Fibroblast of lung (primary cell): ENCODE results near the gene PRDM16. TPM values are rescaled to one million over a fixed set of nuclear protein-coding genes. Genes with fewer than 3 reads are reported as not detected.

Source experiments
- DNase-seq, 2 donors: peaks; one replicate each; pipeline versions ENCODE4 v3.0.0 to v3.0.0-alpha.2; 2010; ENCODE audit warnings: low read depth in 2 of 2
- H2AFZ ChIP-seq: 2 replicates; pipeline ENCODE4 v1.5.1; 2012; ENCODE audit warnings: low read length, control low read depth, inconsistent platforms
- H3K27ac ChIP-seq: 2 replicates; pipeline ENCODE4 v1.5.1; 2011; ENCODE audit warnings: low read length, control low read depth; ENCODE audit not compliant: insufficient read depth
- H3K27me3 ChIP-seq: 2 replicates; pipeline ENCODE4 v1.5.1; 2011; ENCODE audit warnings: mild to moderate bottlenecking, low read length; ENCODE audit not compliant: control insufficient read depth, insufficient read depth
- H3K36me3 ChIP-seq: 2 replicates; pipeline ENCODE4 v1.5.1; 2011; ENCODE audit warnings: low read length; ENCODE audit not compliant: control insufficient read depth, insufficient read depth
- H3K4me1 ChIP-seq: 2 replicates; pipeline ENCODE4 v1.5.1; 2011; ENCODE audit warnings: low read length; ENCODE audit not compliant: control insufficient read depth, insufficient read depth; ENCODE audit errors: extremely low read depth
- H3K4me2 ChIP-seq: 2 replicates; pipeline ENCODE4 v1.5.1; 2011; ENCODE audit warnings: low read length, control low read depth; ENCODE audit not compliant: insufficient read depth; ENCODE audit errors: extremely low read depth
- H3K4me3 ChIP-seq, 4 experiments: fragments of 200-600 bp in 1 of 4; sonication (generic) in 1 of 4; replicated peaks in 1 of 4; 2 replicates each; pipeline ENCODE4 v1.5.1; 2011 to 2016; ENCODE audit warnings: low read length in 4 of 4, low read depth in 3 of 4, mild to moderate bottlenecking in 3 of 4, control low read depth in 2 of 4, inconsistent platforms in 1 of 4, mixed read lengths in 1 of 4; ENCODE audit not compliant: insufficient read depth in 1 of 4; ENCODE audit errors: control extremely low read depth in 1 of 4
- H3K79me2 ChIP-seq: 2 replicates; pipeline ENCODE4 v1.5.1; 2012; ENCODE audit warnings: mild to moderate bottlenecking, low read length, inconsistent platforms; ENCODE audit not compliant: control insufficient read depth, insufficient read depth
- H3K9ac ChIP-seq: 2 replicates; pipeline ENCODE4 v1.5.1; 2011; ENCODE audit warnings: mild to moderate bottlenecking, low read length, control low read depth; ENCODE audit not compliant: insufficient read depth
- H3K9me3 ChIP-seq: 2 replicates; pipeline ENCODE4 v1.5.1; 2012; ENCODE audit warnings: low read depth, low read length; ENCODE audit not compliant: control insufficient read depth, insufficient read depth
- H4K20me1 ChIP-seq: 2 replicates; pipeline ENCODE4 v1.5.1; 2011; ENCODE audit warnings: low read length; ENCODE audit not compliant: control insufficient read depth, insufficient read depth; ENCODE audit errors: extremely low read depth
- CTCF ChIP-seq, 2 donors: IDR thresholded peaks in 1 of 2; conservative IDR thresholded peaks in 1 of 2; 1 replicate in 1 of 2; 2 replicates in 1 of 2; pipeline ENCODE4 v1.5.1; 2011 to 2012; ENCODE audit warnings: low read length in 2 of 2, control low read depth in 1 of 2, inconsistent platforms in 1 of 2, low read depth in 1 of 2, mild to moderate bottlenecking in 1 of 2
- EZH2 ChIP-seq: IDR thresholded peaks from 2 replicates; pipeline ENCODE4 v1.5.1; 2012; ENCODE audit warnings: low read length, control low read depth, mild to moderate bottlenecking; ENCODE audit errors: missing control alignments
- polyA plus RNA-seq, 2 donors: library from polyadenylated mRNA; depleted of rRNA in 1 of 2; stranded (reverse) in 1 of 2; unstranded in 1 of 2; fragments of >200 nt; gene quantifications; 2 replicates each; pipeline ENCODE4 v1.2.1, GENCODE V29; 2011 to 2012; ENCODE audit warnings: missing spikeins in 1 of 2
- total RNA-seq: library from RNA; depleted of rRNA; stranded (reverse); fragments of >200 nt; gene quantifications from 2 replicates; pipeline ENCODE4 v1.2.1, GENCODE V29; 2014

The PRDM16 gene
- total and polyA plus RNA-seq, 2 donors (not counting 1 experiment from before 2014, with no cell fraction given) = 0.30 to 1.8 TPM

- DNase-seq = no peak
- no peak overlapping the region for H2AFZ ChIP-seq
- H3K4me1 ChIP-seq = no peaks in the 10 kb centered on the region
- TF ChIP-seq CTCF (conservative IDR thresholded peaks at IDR 0.05 in 1 of 2, IDR thresholded peaks at IDR 0.05 in 1 of 2; ENCODE audit: low read depth in 1 of 2, low read length in 2 of 2) (no peak), EZH2 (no peak)
- H3K9ac ChIP-seq = no peak overlapping the region
- H3K4me2 ChIP-seq = no peak overlapping the region
- no peak overlapping the region for H3K4me3 ChIP-seq
- no peaks in the 10 kb centered on the region for H3K9me3 ChIP-seq
- H4K20me1 ChIP-seq = no peaks in the 10 kb centered on the region
- no peaks in the 10 kb centered on the region for H3K27me3 ChIP-seq
- H3K27ac ChIP-seq = no peak overlapping the region
- no peaks in the 10 kb centered on the region for H3K79me2 ChIP-seq
- no peaks in the 10 kb centered on the region for H3K36me3 ChIP-seq
Observed at GRCh38 chr1:3417934-3418333, 348.9 kb downstream of the PRDM16 start.

DNA sequence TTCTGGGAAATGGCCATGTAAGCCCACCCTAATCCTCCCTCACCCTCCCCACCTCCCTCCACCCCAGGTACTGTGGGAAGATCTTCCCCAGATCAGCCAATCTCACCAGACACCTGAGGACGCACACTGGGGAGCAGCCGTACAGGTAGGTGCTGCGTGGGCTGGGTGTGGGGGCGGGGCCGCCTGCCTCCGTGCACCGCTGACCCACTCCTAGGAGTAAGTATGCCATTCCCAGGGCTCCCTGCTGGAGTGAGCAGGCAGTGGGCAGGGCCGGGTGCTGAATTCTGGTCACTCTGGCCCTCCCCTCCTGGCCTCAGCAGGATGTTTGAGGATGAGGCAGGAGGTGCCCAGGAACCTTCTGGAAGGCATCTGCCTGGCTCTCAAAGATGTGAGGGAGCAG is 349.6 kb downstream of the PRDM16 start:
- no peaks in the 10 kb centered on the region for H3K9me3 ChIP-seq
- no peak overlapping the region for H3K4me2 ChIP-seq
- H3K79me2 ChIP-seq = no peaks in the 10 kb centered on the region
- no peaks in the 10 kb centered on the region for H3K27me3 ChIP-seq
- no peaks in the 10 kb centered on the region for H4K20me1 ChIP-seq
- no peak overlapping the region for H2AFZ ChIP-seq
- H3K4me1 ChIP-seq = no peaks in the 10 kb centered on the region
- no peak overlapping the region for H3K4me3 ChIP-seq
- H3K27ac ChIP-seq = no peak overlapping the region
- DNase-seq = no peak
- H3K9ac ChIP-seq = no peak overlapping the region
- TF ChIP-seq EZH2 (no peak), CTCF (conservative IDR thresholded peaks at IDR 0.05 in 1 of 2, IDR thresholded peaks at IDR 0.05 in 1 of 2; ENCODE audit: low read depth in 1 of 2, low read length in 2 of 2) (no peak)
- no peaks in the 10 kb centered on the region for H3K36me3 ChIP-seq

GRCh38 chr1:3419415-3420204 is 350.6 kb downstream of the PRDM16 start:
- Histone ChIP-seq H3K27ac (no peak overlapping the region), H3K4me2 (no peak overlapping the region), H3K9ac (no peak overlapping the region), H4K20me1 (no peaks in the 10 kb centered on the region), H3K9me3 (no peaks in the 10 kb centered on the region), H2AFZ (no peak overlapping the region), H3K4me1 (no peaks in the 10 kb centered on the region), H3K79me2 (no peaks in the 10 kb centered on the region), H3K27me3 (no peaks in the 10 kb centered on the region), H3K36me3 (no peaks in the 10 kb centered on the region), H3K4me3 (no peak overlapping the region)
- TF ChIP-seq CTCF (conservative IDR thresholded peaks at IDR 0.05 in 1 of 2, IDR thresholded peaks at IDR 0.05 in 1 of 2; ENCODE audit: low read depth in 1 of 2, low read length in 2 of 2) (no peak), EZH2 (no peak)
- no peak for DNase-seq
